ENCODE results near the gene STXBP2.

DNA sequence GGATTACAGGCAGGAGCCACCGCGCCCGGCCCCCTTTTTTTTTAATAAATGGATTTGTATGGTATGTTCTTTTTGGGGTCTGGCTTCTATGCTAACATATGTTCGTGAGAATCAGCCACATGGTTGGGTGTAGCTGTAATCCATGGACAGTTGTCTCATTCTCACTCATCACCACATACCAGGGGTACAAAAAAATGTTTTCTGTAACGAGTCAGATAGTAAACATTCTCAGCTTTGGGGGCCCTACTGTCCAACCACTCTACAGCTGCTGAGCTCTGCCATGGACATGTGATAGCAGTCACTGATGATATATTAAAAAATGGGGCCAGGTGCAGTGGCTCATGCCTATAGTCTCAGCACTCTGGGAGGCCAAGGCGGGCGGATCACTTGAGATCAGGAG, 26.8 kb downstream of the STXBP2 start:
- TF ChIP-seq POLR2AphosphoS5 (IDR thresholded peaks at IDR 0.05; ENCODE audit: borderline replicate concordance, low read depth, low read length) (no peak), EZH2 (IDR thresholded peaks at IDR 0.05) (no peak), FOXP2 (optimal IDR thresholded peaks at IDR 0.05; ENCODE audit: control extremely low read depth, extremely low read length, insufficient read depth) (no peak)
